CD4-positive, alpha-beta T cell treated with Interleukin-2 at 100 ng/mL for 4 hours (primary cell): Measurements from ENCODE around the gene TCF4.

Experiments
- DNase-seq: peaks from one replicate; pipeline ENCODE4 v3.0.0-alpha.2; 2020; ENCODE audit warnings: low spot score

Gene TCF4

DNA sequence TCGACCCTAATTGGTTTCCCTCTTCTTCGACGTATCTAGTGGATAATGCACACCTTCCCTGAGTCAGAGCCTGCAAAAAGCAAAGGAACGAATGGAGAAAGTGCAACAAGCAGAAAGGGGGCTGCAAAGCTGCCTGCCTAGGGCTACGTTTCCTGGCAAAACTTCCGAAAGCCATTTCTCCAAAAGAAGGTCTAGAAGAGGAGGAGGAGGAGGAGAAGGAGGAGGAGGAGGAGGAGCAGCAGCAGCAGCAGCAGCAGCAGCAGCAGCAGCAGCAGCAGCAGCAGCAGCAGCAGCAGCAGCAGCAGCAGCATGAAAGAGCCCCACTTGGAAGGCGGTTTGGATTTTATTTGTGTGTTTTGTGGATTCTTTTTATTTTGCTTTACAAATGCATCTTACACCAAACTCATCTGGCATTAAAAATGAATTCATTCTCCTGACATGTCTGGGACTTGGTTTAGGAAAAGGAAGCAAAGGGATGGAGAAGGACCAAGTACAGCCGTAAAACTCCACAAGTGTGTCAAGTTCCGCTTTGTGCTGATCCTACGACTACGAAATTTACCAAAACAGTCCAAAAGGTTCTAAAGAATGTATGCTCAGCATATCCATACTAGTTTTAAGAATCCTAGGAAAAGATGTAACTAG lies 2.0 kb downstream of the TCF4 start:
- no peak for DNase-seq

DNA sequence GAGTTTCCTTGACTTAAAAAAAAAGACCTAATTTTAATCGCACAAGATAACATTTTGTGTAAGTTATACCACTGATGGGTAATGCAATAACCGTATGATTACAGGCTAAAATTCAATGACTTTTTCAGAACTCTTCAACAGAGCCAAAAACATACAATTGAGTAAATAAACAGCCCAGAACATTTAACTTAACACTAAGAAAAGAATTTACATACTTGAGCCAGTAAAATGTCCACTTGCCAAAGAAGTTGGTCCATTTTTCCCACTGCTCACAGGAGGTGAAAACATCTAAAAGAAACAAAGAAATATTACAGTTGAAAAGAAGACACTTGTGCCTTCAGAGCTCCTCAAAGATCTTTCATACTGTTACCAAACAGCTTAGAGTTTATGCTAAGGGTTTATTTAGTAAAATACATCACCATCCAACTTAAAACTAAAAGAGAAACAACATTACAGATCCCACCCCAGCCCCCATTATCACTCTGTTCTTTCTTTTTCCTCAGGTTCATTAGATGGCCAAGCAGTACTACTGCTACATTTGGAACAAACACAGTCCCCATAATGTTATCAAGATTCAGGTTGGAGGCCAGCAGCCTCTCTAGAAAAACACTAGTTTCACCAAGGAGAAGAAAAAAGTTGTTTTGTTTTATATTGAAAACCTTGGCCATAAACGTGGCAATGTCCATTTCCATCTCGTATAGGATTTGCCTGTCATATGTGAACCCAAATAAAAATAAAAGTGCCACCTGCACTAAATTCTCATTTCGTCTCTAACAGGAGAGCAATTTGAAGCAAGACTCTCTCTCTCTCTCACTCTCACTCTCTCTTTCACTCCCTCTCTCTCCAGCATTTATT lies 2.7 kb downstream of the TCF4 start:
- no peak for DNase-seq

DNA sequence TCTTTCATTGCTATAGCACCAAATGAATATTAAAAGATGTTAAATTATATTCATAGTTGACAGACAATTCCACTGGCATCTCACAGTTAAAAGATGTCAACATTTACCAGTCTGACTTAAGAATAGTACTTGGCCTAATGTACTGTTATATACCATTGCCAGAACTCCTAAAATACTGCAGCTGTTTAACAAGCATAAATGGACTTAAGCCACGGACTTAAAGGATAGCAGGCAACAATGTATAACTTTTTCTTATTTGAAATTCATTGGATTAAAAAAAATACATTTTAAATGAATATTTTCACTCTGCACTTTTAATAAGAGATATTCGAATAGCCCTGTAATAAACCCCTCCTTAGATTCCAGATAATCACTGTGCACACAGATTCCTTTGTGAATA lies 3.8 kb downstream of the TCF4 start:
- no peak for DNase-seq

DNA sequence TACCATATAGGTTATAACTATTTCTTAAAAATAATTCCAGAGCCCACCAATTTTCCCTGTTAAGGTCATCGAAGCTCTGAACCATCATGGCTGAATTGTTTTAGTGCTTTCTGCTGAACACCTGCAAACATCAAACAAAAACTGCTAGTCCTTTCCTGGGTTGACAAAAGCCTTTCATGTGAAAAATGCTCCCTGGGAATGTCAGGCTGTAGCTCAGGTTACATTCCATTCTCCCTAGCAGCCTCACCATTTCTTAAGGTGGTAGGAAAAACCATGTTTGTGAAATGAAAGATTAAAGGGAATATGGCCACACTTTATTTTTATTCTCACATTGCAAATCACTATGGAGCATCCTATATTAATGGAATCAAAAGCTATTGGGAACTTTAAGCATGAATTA lies 5.7 kb downstream of the TCF4 start:
- DNase-seq: no peak

DNA sequence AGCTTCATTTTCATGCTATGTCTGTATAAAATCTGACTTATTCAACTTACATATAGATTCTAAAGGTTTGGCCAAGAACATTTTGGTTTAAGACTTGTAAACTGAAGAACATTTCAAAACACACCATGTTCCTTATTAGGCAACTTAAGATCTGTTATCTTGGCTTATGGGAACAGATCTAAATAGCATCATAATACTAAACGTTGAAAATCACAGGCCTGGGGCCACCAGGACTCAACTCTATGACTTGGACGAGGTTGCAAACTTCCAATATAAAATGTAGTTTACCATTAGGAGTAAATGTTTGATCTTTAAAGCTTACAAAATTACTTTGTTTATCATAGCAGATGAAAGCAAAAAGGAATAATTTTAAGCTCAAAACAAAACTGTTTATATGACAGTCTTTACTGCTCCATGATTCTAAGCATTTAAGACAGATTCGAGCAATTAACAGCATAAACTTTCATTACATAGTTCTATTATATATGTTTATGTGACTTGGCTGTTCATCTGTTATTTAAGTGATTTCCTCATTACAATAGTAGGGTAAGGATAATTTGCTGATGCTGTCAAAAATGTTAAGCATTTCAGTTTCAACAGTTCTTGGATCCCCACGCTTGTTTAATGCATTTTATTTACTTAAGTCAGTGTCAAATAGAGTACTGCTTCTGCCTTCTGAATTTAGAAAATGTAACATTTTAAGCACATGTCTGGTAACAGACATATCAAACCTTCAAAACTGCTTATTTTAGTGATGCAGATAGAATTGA lies 8.3 kb downstream of the TCF4 start:
- no peak for DNase-seq

GRCh38 chr18:55577812-55578539 lies 10.0 kb downstream of the TCF4 start:
- DNase-seq: no peak

DNA sequence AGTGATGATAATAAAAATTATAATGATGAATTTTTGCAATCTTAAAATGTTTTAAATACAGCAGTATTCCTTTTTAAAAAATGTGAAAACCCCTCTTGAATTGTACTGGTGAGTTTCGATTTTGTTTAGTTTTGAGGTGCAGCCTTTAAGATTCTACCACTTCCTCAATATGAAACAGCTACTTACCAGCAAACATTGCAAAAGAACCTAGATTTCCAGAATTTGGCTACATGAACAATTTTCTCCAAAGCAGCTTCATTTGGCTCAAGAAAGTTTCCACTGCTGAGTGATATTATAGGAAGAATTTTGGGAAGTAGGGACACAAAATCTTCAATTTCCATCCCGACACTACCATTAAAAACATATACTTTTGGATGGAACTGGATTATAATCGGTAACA lies 12.0 kb downstream of the TCF4 start:
- DNase-seq: no peak

GRCh38 chr18:55575066-55575465 lies 12.9 kb downstream of the TCF4 start:
- no peak for DNase-seq

- DNase-seq: no peak
These were observed 14.6 kb downstream of the TCF4 start for GRCh38 chr18:55573386-55573785.

- DNase-seq: no peak
These were observed 17.0 kb downstream of the TCF4 start for GRCh38 chr18:55570966-55571365.

DNA sequence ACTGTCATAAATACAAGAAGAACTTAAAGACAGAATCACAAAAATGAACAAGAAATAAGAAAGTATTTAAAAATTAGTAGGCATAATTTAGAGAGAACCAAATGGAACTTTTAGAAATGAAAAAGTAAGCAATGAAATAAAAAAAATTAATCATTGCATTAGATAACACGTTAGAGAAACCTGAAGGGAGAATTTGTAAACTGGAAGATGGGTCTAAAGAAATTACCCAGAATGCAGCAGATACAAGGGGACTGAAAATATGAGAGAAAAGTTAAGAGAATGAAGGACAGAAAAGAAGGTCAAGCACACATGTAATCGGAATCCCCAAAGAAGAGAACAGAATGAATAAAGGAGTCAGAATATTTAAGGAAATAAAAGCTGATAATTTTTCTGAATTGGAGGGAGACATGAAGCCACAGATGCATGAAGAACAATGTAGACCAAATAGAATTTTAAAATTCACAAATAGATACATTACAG lies 21.5 kb downstream of the TCF4 start:
- DNase-seq: no peak

- no peak for DNase-seq
These were observed 28.3 kb downstream of the TCF4 start for GRCh38 chr18:55559739-55560138.

- DNase-seq: no peak
These were observed 30.8 kb downstream of the TCF4 start for GRCh38 chr18:55557211-55557610.

GRCh38 chr18:55555395-55556027 lies 32.5 kb downstream of the TCF4 start:
- DNase-seq: no peak

DNA sequence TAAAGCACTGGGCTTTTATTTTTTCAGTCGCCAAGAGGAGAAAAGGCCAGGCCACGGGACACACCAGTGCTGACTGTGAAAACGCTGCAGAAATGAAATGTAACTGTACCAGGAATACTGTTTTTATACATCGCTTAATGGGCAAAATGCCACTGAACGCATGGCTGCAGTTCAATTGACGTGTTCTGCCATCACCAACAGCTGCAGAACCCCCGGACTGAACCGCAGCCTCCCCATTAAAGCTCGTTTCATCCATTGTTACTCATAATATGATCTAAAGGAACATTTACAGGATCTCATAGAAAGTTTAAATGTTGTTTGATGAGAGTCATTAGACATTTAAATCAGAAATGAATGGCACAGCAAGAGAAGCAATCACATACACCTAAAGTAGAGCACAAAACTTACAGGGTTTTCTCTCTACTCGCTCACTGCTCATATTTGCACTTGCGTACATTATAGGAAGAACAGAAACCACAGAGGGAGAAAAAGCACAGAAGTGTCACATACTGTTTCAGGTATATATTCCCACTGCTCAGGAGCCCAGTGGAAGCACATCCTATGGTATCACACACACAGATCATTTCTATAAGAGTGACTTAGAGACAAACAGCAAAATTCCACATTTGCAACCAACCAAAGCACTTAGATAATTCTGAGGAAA lies 35.3 kb downstream of the TCF4 start:
- DNase-seq: no peak

GRCh38 chr18:55551227-55551626 lies 36.8 kb downstream of the TCF4 start:
- DNase-seq: no peak

- no peak for DNase-seq
These were observed 37.5 kb downstream of the TCF4 start for GRCh38 chr18:55550471-55550870.

DNA sequence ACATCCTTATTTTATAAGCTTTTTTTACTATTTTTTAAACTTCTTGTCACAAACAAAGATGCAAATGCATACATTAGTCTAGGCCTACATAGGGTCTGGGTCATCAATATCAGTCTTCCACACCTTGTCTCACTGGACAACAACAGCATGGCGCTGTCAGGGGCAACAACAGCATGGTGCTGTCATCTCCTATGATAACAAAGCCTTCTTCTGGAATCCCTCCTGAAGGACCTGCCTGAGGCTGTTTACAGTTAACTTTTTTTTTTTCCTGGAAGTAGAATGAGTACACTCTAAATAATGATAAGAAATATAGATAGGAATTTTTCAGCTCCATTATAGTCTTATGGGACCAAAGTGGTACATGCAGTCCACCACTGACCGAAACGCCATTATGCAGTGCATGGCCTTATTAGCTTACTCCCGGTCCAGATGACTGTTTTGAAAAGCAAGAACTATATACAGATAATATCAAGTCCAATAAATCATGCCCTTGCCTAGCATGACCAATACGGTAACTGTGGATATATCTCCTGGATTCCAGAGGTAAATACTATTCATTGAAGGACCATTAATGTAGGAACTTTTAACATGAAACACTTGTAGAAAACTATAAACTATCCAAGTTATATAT lies 38.4 kb downstream of the TCF4 start:
- DNase-seq: no peak

DNA sequence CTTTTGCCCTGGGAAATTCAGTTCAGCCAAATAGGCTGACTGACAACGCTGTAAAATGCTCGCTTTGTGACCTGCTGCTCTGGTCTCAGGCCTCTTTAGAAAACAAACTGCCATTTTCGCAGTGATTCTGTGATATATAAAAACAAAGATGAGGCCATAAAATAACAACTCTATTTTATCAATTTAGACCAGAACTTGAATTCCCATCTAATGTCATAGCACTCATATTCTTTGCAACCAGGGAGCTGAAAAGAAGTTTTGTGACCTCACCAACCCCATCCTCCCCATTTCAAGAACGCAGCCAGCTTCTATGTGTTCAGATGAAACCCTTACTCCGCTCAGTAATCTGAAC lies 40.3 kb downstream of the TCF4 start:
- DNase-seq: no peak

DNA sequence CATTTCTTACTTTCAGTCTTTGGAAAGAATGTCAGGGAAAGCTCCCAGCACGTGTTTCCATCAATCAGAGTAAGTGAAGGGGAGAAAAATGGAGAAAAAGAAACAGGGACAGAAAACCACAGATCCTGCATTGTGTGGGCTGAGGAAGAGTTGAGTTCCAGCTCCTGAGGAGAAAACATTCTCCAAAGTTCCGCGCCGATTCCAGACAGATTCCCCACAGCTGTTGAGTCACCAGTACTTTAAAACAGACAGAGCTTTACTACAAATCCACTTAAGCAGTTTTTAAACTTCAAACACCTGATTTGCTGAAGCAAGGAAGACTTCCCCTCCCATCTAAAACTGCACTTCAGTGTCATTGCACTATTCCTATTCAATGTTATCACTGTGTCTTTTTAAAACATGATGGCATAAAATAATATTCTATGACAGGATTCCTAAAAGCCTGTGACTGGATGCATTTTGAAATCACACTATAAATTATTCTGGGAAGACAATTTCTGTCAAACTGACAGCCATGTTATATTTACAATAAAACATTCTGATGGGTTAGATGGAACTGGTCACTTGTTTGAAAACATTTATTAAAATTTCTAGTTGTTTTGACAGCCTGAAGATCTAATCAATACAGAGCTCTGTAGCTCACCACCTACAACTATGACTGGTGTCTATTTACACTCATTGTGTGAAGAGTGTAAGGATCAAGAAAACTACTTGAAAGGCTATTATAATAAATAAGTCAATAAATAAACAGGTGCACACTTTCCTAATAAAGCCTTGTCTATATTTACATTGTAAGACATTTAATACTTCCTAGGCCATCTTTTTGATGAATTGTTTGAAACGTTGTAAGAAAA lies 40.9 kb downstream of the TCF4 start:
- DNase-seq: no peak
